Ascending aorta (tissue), 2 donors: ENCODE measurements around the gene KATNBL1. TPM values are rescaled to one million over a fixed set of nuclear protein-coding genes. Genes with fewer than 3 reads are reported as not detected.

Source experiments
- DNase-seq, 2 donors: peaks; one replicate each; pipeline ENCODE4 v3.0.0-alpha.2; 2019; ENCODE audit warnings: low spot score in 2 of 2
- H3K27ac ChIP-seq, 2 donors: fragments of 200-600 bp; sonication (generic); one replicate each; pipeline ENCODE4 v1.5.1; 2016 to 2017; ENCODE audit warnings: mild to moderate bottlenecking in 1 of 2
- H3K27me3 ChIP-seq: fragments of 200-600 bp; sonication (generic); one replicate; pipeline ENCODE4 v1.5.1; 2017
- H3K36me3 ChIP-seq, 2 donors: fragments of 200-600 bp; sonication (generic); one replicate each; pipeline ENCODE4 v1.5.1; 2016
- H3K4me1 ChIP-seq, 2 donors: fragments of 200-600 bp; sonication (generic); one replicate each; pipeline ENCODE4 v1.5.1; 2016 to 2017; ENCODE audit warnings: mild to moderate bottlenecking in 1 of 2
- H3K4me3 ChIP-seq, 2 donors: fragments of 200-600 bp; sonication (generic); one replicate each; pipeline ENCODE4 v1.5.1; 2016 to 2017; ENCODE audit warnings: mild to moderate bottlenecking in 1 of 2
- H3K9me3 ChIP-seq, 2 donors: fragments of 200-600 bp; sonication (generic); one replicate each; pipeline ENCODE4 v1.5.1; 2016
- CTCF ChIP-seq, 3 experiments: fragments of 200-600 bp in 2 of 3; fragments of 450-650 bp in 1 of 3; sonication (generic) in 2 of 3; IDR thresholded peaks; one replicate each; pipeline ENCODE4 v1.5.1; 2016 to 2019; ENCODE audit warnings: antibody characterized with exemption in 3 of 3, mild to moderate bottlenecking in 1 of 3, moderate library complexity in 1 of 3
- intact Hi-C: fragments of 100-400 bp; cut with DNase I; formaldehyde crosslinking; loops from one replicate; pipeline ENCODE4 v1.15.1; 2023
- total RNA-seq: library from RNA; depleted of rRNA; stranded (reverse); fragments of >200 nt; gene quantifications from one replicate; pipeline ENCODE4 v1.1.0, GENCODE V29; 2016

Gene KATNBL1
- total RNA-seq, 1 donor from 2014 or later: 34.3 TPM

DNA sequence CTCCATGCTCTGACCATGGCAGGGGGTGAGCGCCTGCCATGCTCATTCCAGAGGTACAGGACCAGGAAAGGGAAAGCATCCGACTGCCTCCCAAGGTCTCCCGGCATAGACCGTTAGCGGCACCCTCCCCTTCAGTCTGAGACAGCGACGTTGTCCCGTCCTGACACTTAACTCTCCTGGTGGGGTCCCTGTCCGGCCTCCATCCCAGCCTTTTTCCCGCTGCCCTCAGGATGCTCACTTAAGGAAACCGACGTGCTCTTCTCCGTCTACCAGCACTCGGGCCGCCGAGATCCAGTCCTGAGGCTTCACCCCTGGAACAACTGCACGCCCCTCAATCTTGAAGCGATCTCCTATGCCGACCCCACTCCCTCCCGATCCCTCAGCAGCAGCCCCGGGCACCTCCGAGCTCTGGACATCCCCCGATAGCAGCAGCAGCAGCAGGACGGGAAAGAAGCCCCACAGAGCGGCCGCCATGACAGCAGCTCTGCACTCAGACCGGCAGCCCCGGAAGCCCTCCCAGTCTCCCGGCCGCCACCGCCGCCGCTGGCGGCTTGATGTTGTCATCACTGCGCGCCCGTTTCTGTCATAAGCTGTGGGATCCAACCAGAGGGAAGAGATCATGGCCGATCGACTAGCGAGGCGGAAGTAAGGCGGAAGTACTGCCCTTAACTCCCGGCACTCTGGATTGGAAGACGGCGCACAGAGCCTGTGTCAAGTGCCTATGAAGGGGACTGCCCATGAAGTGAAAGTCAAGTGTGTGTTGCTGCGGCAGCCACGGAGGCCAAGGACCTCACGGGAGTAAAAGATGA, 108.3 kb downstream of the KATNBL1 start, which contains the start of the genes EMC7 and PGBD4:
Gene EMC7, minus strand, starts transcription at position 497 of the 809 bp plus-strand sequence. Its CDS starts 23 bp downstream, at position 474.
Gene PGBD4, plus strand, starts transcription at position 718 of the 809 bp plus-strand sequence. CDS start 449 bp downstream, outside the sequence.
- TF ChIP-seq CTCF (IDR thresholded peaks at IDR 0.05): no peak
- peak within 1 kb of the TSS; percentile 85 to 86 for H3K4me3 ChIP-seq
- H3K36me3 ChIP-seq: no peaks in the 10 kb centered on the region
- H3K9me3 ChIP-seq: no peaks in the 10 kb centered on the region
- peak within 1 kb of the TSS; percentile 86 to 87 for H3K27ac ChIP-seq
- H3K4me1 ChIP-seq: peaks cover 0 to 3% of the 10 kb centered on the region in 2 donors
- H3K27me3 ChIP-seq: no peaks in the 10 kb centered on the region
- peak; percentile 97 to 99 for DNase-seq
- intact Hi-C loops: loop anchor here (1.0 to 5.0 kb wide), 6 partner anchors 63 to 886 kb away; partner anchors contain the start of genes AVEN, KATNBL1, LPCAT4 and NOP10

DNA sequence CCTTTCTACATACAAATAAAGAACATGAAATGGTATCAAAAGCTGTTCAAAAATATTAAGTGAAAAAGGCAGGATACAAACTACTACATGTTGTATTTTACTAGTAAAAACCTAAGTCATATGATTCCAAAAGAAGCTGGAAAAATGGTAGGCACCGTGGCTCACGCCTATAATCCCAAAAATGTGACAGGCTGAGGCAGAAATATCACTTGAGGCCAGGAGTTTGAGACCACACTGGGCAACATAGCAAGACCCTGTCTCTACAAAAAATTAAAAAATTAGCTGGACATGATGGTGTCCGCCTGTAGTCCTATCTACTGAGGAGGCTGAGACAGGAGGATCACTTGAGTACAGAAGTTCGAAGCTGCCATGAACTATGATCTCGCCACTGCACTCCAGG, 110.0 kb downstream of the KATNBL1 start:
- intact Hi-C loops: loop anchor here (2.0 to 5.0 kb wide), 3 partner anchors 61 to 887 kb away; partner anchors contain the start of genes AVEN, NOP10, NUTM1 and ZNF770
- Histone ChIP-seq H3K9me3 (no peaks in the 10 kb centered on the region), H3K4me3 (no peak overlapping the region), H3K27me3 (no peaks in the 10 kb centered on the region), H3K4me1 (peaks cover 0 to 3% of the 10 kb centered on the region in 2 donors), H3K27ac (no peak overlapping the region), H3K36me3 (peaks cover 6 to 10% of the 10 kb centered on the region in 2 donors)
- TF ChIP-seq CTCF (IDR thresholded peaks at IDR 0.05): no peak
- no peak for DNase-seq

Other genes starting within 250 kb of the KATNBL1 start
- gene CHRM5, start 241.6 kb downstream of the KATNBL1 start, total RNA-seq: not detected
- 17.3 TPM for gene AVEN, start 170.9 kb downstream of the KATNBL1 start, total RNA-seq
- 51.0 TPM for gene EMC7, start 108.2 kb downstream of the KATNBL1 start, total RNA-seq
- gene PGBD4, start 108.0 kb downstream of the KATNBL1 start, total RNA-seq: 3.5 TPM
- 71.9 TPM for gene EMC4, start 14.9 kb upstream of the KATNBL1 start, total RNA-seq
- 65.8 TPM for gene SLC12A6, start 127.7 kb upstream of the KATNBL1 start, total RNA-seq
- 212 TPM for gene NOP10, start 133.0 kb upstream of the KATNBL1 start, total RNA-seq
- not detected for gene NUTM1, start 133.2 kb upstream of the KATNBL1 start, total RNA-seq
- 113 TPM for gene LPCAT4, start 157.1 kb upstream of the KATNBL1 start, total RNA-seq
- gene GOLGA8A, start 227.7 kb upstream of the KATNBL1 start, total RNA-seq: 35.0 TPM